HG03095 (cell line): Measurements from ENCODE around the gene CDPF1.

ENCODE experiments used
- ATAC-seq: cut with Tn5 transposase; IDR thresholded peaks from one replicate; pipeline ENCODE4 v1.9.1; 2021; ENCODE audit warnings: moderate library complexity; ENCODE audit not compliant: unreplicated experiment

CDPF1 gene

GRCh38 chr22:46259374-46259773 lies 9.3 kb upstream of the CDPF1 start:
- no peak for ATAC-seq

GRCh38 chr22:46256358-46256958 lies 6.4 kb upstream of the CDPF1 start:
- ATAC-seq = no peak

- ATAC-seq = no peak
Observed at GRCh38 chr22:46251816-46252380, 1.8 kb upstream of the CDPF1 start.

GRCh38 chr22:46251266-46251665 lies 1.2 kb upstream of the CDPF1 start:
- no peak for ATAC-seq

GRCh38 chr22:46250783-46251125 lies 661 bp upstream of the CDPF1 start:
- peak; percentile 7 for ATAC-seq

GRCh38 chr22:46247443-46247975 lies 2.6 kb downstream of the CDPF1 start:
- no peak for ATAC-seq

GRCh38 chr22:46246178-46246577 lies 3.9 kb downstream of the CDPF1 start:
- no peak for ATAC-seq

- no peak for ATAC-seq
Observed at GRCh38 chr22:46245511-46245910, 4.6 kb downstream of the CDPF1 start.

- no peak for ATAC-seq
Observed at GRCh38 chr22:46244771-46245170, 5.3 kb downstream of the CDPF1 start.

- ATAC-seq = no peak
Observed at GRCh38 chr22:46242076-46242475, 8.0 kb downstream of the CDPF1 start.

- no peak for ATAC-seq
Observed at GRCh38 chr22:46241396-46242007, 8.6 kb downstream of the CDPF1 start.

GRCh38 chr22:46240907-46241306 lies 9.2 kb downstream of the CDPF1 start:
- no peak for ATAC-seq

GRCh38 chr22:46240506-46240905 lies 9.6 kb downstream of the CDPF1 start:
- no peak for ATAC-seq

- ATAC-seq = no peak
Observed at GRCh38 chr22:46240073-46240472, 10.0 kb downstream of the CDPF1 start.

GRCh38 chr22:46239261-46240048 lies 10.6 kb downstream of the CDPF1 start:
- no peak for ATAC-seq

- ATAC-seq = no peak
Observed at GRCh38 chr22:46238541-46238940, 11.6 kb downstream of the CDPF1 start.

- no peak for ATAC-seq
Observed at GRCh38 chr22:46237453-46238124, 12.5 kb downstream of the CDPF1 start.

- no peak for ATAC-seq
Observed at GRCh38 chr22:46234969-46235368, 15.1 kb downstream of the CDPF1 start.

GRCh38 chr22:46233231-46233630 lies 16.9 kb downstream of the CDPF1 start:
- ATAC-seq = no peak

- no peak for ATAC-seq
Observed at GRCh38 chr22:46230262-46230901, 19.7 kb downstream of the CDPF1 start.

- no peak for ATAC-seq
Observed at GRCh38 chr22:46229701-46230100, 20.4 kb downstream of the CDPF1 start.
